A549 (cell line): ENCODE measurements around the gene NOS1AP. TPM values are rescaled to one million over a fixed set of nuclear protein-coding genes. Genes with fewer than 3 reads are reported as not detected.

Experiments used
- ATAC-seq, 2 experiments: fragments of 200-7000 bp in 1 of 2; fragments of >200 bp in 1 of 2; cut with Nextera tagmentation in 1 of 2; cut with Tn5 transposase in 1 of 2; 3 replicates each; pipeline versions ENCODE4 v1.8.0 to v1.9.1; 2018 to 2020; ENCODE audit warnings: mild to moderate bottlenecking in 1 of 2, moderate library complexity in 1 of 2
- CTCF ChIA-PET: fragments of 300-600 bp; sonication (Branson Sonifier 250); formaldehyde crosslinking; extraction: SDS; loops from one replicate; lab custom pipeline; 2021; ENCODE audit warnings: antibody characterized with exemption, inconsistent platforms; lab: Yijun Ruan, JAX
- POLR2A ChIA-PET: fragments of 350-600 bp; formaldehyde crosslinking; extraction: SDS; loops from one replicate; lab custom pipeline; 2021; ENCODE audit warnings: antibody characterized with exemption, inconsistent platforms; lab: Yijun Ruan, JAX
- DNase-seq, 2 experiments: peaks; one replicate each; pipeline versions ENCODE4 v3.0.0 to v3.0.0-alpha.2; 2011 to 2016; ENCODE audit warnings: low read depth in 1 of 2, low spot score in 1 of 2
- FAIRE-seq: peaks from 2 replicates; lab custom pipeline; 2011; peaks lifted over from hg19 to GRCh38; lab: Jason Lieb, UNC
- H3K27ac ChIP-seq, 2 experiments: fragments of >200 bp; sonication (Bioruptor Twin); formaldehyde crosslinking; 3 replicates each; pipeline ENCODE4 v1.5.1; 2016 to 2017
- H3K4me1 ChIP-seq: fragments of >200 bp; sonication (Bioruptor Twin); formaldehyde crosslinking; 3 replicates; pipeline ENCODE4 v1.6.1; 2016
- H3K4me2 ChIP-seq: fragments of >200 bp; sonication (Bioruptor Twin); formaldehyde crosslinking; 3 replicates; pipeline ENCODE4 v1.6.1; 2016
- H3K4me3 ChIP-seq: fragments of >200 bp; sonication (Bioruptor Twin); formaldehyde crosslinking; 3 replicates; pipeline ENCODE4 v1.5.1; 2016
- H3K9me3 ChIP-seq: fragments of >200 bp; sonication (Bioruptor Twin); formaldehyde crosslinking; 3 replicates; pipeline ENCODE4 v1.6.1; 2016
- CHD2 ChIP-seq: fragments of 150-350 bp; IDR thresholded peaks from 2 replicates; pipeline ENCODE4 v1.6.1; 2014; ENCODE audit warnings: low read length; ENCODE audit not compliant: partially characterized antibody
- EHMT2 ChIP-seq: fragments of 200-600 bp; sonication (generic); IDR thresholded peaks from 2 replicates; pipeline ENCODE4 v1.6.1; 2016; ENCODE audit warnings: antibody characterized with exemption, low read depth, mild to moderate bottlenecking, moderate library complexity
- FOSL2 ChIP-seq, 2 experiments: fragments of 450-650 bp in 1 of 2; fragments of >200 bp in 1 of 2; sonication (Bioruptor Twin) in 1 of 2; formaldehyde crosslinking; IDR thresholded peaks; 2 replicates each; pipeline versions ENCODE4 v1.5.0 to v1.6.1; 2016 to 2020; ENCODE audit warnings: mild to moderate bottlenecking in 1 of 2, moderate library complexity in 1 of 2
- GATA3 ChIP-seq: IDR thresholded peaks from 2 replicates; pipeline ENCODE4 v1.6.1; 2012; ENCODE audit warnings: borderline replicate concordance
- HOXA7 ChIP-seq: fragments of 250-450 bp; sonication (Bioruptor Pico); IDR thresholded peaks from 2 replicates; pipeline ENCODE4 v1.5.0; 2020; ENCODE audit warnings: mild to moderate bottlenecking, moderate library complexity
- HOXB13 ChIP-seq: fragments of 250-450 bp; sonication (Bioruptor Pico); IDR thresholded peaks from 2 replicates; pipeline ENCODE4 v1.5.0; 2020; ENCODE audit warnings: low read depth, mild to moderate bottlenecking, moderate library complexity
- KDM1A ChIP-seq: fragments of 200-600 bp; sonication (generic); IDR thresholded peaks from 2 replicates; pipeline ENCODE4 v1.6.1; 2016; ENCODE audit warnings: low read depth, mild to moderate bottlenecking
- KDM5A ChIP-seq: fragments of 200-600 bp; sonication (generic); IDR thresholded peaks from 2 replicates; pipeline ENCODE4 v1.6.1; 2016; ENCODE audit warnings: antibody characterized with exemption, mild to moderate bottlenecking
- NFE2L2 ChIP-seq: fragments of 150-350 bp; conservative IDR thresholded peaks from 2 replicates; pipeline ENCODE4 v1.6.1; 2014; ENCODE audit warnings: low read length
- NPAS2 ChIP-seq: fragments of 250-450 bp; sonication (Bioruptor Pico); IDR thresholded peaks from 2 replicates; pipeline ENCODE4 v1.8.0; 2022; ENCODE audit warnings: mild to moderate bottlenecking, moderate library complexity, borderline replicate concordance
- POLR2A ChIP-seq: IDR thresholded peaks from 2 replicates; pipeline ENCODE4 v1.6.1; 2012; ENCODE audit warnings: mild to moderate bottlenecking, low read length
- RAD21 ChIP-seq, 2 experiments: fragments of >200 bp in 1 of 2; sonication (Bioruptor Twin) in 1 of 2; formaldehyde crosslinking in 1 of 2; IDR thresholded peaks in 1 of 2; conservative IDR thresholded peaks in 1 of 2; 2 replicates in 1 of 2; 3 replicates in 1 of 2; pipeline ENCODE4 v1.6.1; 2012 to 2018; ENCODE audit warnings: inconsistent platforms in 1 of 2
- RCOR1 ChIP-seq: fragments of 150-350 bp; IDR thresholded peaks from 2 replicates; pipeline ENCODE4 v1.6.1; 2014; ENCODE audit warnings: antibody characterized with exemption, low read length, low read depth
- RFX5 ChIP-seq: fragments of 450-650 bp; IDR thresholded peaks from 2 replicates; pipeline ENCODE4 v1.7.1; 2014; ENCODE audit warnings: antibody characterized with exemption, mild to moderate bottlenecking, moderate library complexity
- TFCP2L1 ChIP-seq: fragments of 250-450 bp; sonication (Bioruptor Pico); IDR thresholded peaks from 2 replicates; pipeline ENCODE4 v1.5.0; 2021; ENCODE audit warnings: mild to moderate bottlenecking
- ZC3H11A ChIP-seq: fragments of 450-650 bp; IDR thresholded peaks from 2 replicates; pipeline ENCODE4 v1.6.1; 2014; ENCODE audit warnings: antibody characterized with exemption, mild to moderate bottlenecking
- ZNF302 ChIP-seq: fragments of 250-450 bp; sonication (Bioruptor Pico); IDR thresholded peaks from 2 replicates; pipeline ENCODE4 v1.9.0; 2021; ENCODE audit warnings: inconsistent platforms, mild to moderate bottlenecking, moderate library complexity
- ZSCAN20 ChIP-seq: fragments of 250-450 bp; sonication (Bioruptor Pico); IDR thresholded peaks from 2 replicates; pipeline ENCODE4 v1.8.0; 2022; ENCODE audit warnings: mild to moderate bottlenecking, moderate library complexity
- WGBS: methylation state at CpG from one replicate; pipeline ENCODE4 v1.1.6; 2017; ENCODE audit errors: missing lambda C conversion rate; 5-methylcytosine and 5-hydroxymethylcytosine counted together
- polyA plus RNA-seq, 4 experiments: library from polyadenylated mRNA; depleted of rRNA in 3 of 4; stranded (reverse); fragments of >200 nt; fragmentation: RNase III in 1 of 4; extraction: RNeasy Plus Mini Kit Qiagen cat#74134 plus additional on column Dnase treatment in 1 of 4; gene quantifications; 2 replicates in 3 of 4; 3 replicates in 1 of 4; pipeline ENCODE4 v1.2.3, GENCODE V29; 2011 to 2017
- TF ChIP-seq, protein P1 (sequence below): IDR thresholded peaks from 2 replicates; pipeline ENCODE4 v1.6.1; 2012
- TF ChIP-seq, protein P2 (sequence below): IDR thresholded peaks from 2 replicates; pipeline ENCODE4 v1.6.1; 2012
- TF ChIP-seq, protein P3 (sequence below): fragments of >200 bp; sonication (Bioruptor Twin); formaldehyde crosslinking; IDR thresholded peaks from 2 replicates; pipeline ENCODE4 v1.6.1; 2016
- TF ChIP-seq, protein P4 (sequence below): fragments of 450-650 bp; IDR thresholded peaks from 2 replicates; pipeline ENCODE4 v1.6.1; 2014; ENCODE audit warnings: antibody characterized with exemption
- TF ChIP-seq, protein P5 (sequence below): fragments of 250-450 bp; sonication (Bioruptor Pico); IDR thresholded peaks from 2 replicates; pipeline ENCODE4 v1.5.0; 2020; ENCODE audit warnings: low read depth, mild to moderate bottlenecking, moderate library complexity
- TF ChIP-seq, protein P6 (sequence below): fragments of 250-450 bp; sonication (Bioruptor Pico); IDR thresholded peaks from 2 replicates; pipeline ENCODE4 v1.5.0; 2021; ENCODE audit warnings: mild to moderate bottlenecking, moderate library complexity, borderline replicate concordance

The NOS1AP gene
- polyA plus RNA-seq, 2 of the 4 experiments (the other 2 are of a cell fraction) = 0.17 to 0.25 TPM

DNA sequence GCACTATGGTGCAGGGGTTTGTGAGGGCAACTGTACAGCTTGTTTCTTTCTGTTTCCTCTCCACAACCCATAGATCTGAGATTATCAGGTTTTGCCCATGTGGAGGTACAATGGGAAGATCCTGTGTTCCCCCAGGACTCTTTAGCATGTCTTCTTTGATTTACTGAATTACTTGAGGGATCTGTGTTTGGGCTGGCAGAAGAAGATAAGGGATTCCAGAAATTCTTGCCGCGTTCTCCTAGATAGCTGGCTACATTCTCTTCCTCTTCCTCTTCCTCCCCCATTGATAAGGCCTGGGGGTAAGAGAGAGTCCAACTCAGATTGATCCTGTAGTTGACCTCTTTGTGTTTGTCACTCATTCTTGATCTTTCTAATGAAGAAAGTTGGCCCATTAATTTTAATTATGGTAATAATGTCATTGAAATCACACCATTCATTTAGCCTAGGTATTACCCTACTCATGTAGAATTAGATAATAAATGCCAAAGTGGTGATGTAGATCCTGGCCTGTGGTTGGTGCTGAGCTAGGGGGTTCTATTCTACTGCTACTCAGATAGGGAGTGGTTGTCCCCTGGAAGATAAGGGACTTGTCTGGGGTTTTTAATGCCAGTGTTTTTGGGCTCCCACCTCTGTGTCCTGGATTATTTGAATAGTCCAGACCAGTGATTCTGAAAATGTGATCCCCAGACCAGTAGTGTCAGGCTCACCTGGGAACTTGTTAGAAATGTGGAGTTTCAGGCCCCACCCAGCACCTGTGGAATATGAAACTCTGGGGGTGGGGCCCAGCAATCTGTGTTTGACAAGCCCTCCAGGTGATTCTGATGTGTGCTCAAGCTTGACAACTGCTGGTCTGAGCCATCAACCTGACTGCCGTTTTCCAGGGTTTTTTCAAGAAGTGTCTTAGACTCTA lies 122.2 kb downstream of the NOS1AP start:
- no peak for DNase-seq
- no peak for FAIRE-seq
- Histone ChIP-seq H3K4me3 (no peak overlapping the region), H3K9me3 (no peaks in the 10 kb centered on the region), H3K4me1 (peaks cover 4% of the 10 kb centered on the region), H3K27ac (no peak overlapping the region), H3K4me2 (no peak overlapping the region)
- 82% methylated on average over 3 of the region's 3 CpGs for WGBS
- CTCF ChIA-PET = no interaction called here
- POLR2A ChIA-PET = no interaction called here
- no peak for ATAC-seq
- TF ChIP-seq GATA3 (no peak), KDM1A (no peak), CHD2 (no peak), ZNF302 (CRISPR knock-in tag) (no peak), EHMT2 (no peak), ZC3H11A (no peak), ZSCAN20 (CRISPR knock-in tag) (no peak), NPAS2 (CRISPR knock-in tag) (no peak), KDM5A (no peak), RCOR1 (no peak), RFX5 (no peak), RAD21 (conservative IDR thresholded peaks at IDR 0.05 in 1 of 2, IDR thresholded peaks at IDR 0.05 in 1 of 2) (no peak), HOXA7 (CRISPR knock-in tag) (no peak), NFE2L2 (no peak), POLR2A (no peak)
- TF ChIP-seq, protein P1, sequence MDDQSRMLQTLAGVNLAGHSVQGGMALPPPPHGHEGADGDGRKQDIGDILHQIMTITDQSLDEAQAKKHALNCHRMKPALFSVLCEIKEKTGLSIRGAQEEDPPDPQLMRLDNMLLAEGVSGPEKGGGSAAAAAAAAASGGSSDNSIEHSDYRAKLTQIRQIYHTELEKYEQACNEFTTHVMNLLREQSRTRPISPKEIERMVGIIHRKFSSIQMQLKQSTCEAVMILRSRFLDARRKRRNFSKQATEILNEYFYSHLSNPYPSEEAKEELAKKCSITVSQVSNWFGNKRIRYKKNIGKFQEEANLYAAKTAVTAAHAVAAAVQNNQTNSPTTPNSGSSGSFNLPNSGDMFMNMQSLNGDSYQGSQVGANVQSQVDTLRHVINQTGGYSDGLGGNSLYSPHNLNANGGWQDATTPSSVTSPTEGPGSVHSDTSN = no peak
- TF ChIP-seq, protein P2, sequence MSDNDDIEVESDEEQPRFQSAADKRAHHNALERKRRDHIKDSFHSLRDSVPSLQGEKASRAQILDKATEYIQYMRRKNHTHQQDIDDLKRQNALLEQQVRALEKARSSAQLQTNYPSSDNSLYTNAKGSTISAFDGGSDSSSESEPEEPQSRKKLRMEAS = no peak
- TF ChIP-seq, protein P3, sequence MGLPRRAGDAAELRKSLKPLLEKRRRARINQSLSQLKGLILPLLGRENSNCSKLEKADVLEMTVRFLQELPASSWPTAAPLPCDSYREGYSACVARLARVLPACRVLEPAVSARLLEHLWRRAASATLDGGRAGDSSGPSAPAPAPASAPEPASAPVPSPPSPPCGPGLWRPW = no peak
- TF ChIP-seq, protein P4, sequence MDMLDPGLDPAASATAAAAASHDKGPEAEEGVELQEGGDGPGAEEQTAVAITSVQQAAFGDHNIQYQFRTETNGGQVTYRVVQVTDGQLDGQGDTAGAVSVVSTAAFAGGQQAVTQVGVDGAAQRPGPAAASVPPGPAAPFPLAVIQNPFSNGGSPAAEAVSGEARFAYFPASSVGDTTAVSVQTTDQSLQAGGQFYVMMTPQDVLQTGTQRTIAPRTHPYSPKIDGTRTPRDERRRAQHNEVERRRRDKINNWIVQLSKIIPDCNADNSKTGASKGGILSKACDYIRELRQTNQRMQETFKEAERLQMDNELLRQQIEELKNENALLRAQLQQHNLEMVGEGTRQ = no peak

DNA sequence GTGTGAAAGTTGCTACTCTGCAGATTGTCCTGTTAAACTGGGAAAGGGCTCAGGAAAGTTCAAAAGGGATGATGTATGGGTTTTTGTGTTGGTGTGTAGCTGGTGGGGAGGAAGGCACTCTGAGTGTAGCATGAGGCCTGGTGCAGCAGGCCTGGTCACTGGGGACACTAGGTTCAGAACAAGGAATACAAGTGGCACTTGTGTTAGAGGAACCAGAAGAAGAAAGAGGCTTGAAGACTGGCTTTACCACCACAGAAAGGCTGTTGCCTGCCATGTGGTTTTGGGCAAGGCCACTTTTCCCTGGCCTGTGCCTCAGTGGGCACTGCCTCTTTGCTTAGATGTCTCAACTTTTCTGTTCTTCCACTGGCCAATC lies 122.8 kb downstream of the NOS1AP start:
- DNase-seq (no peak), ATAC-seq (no peak)
- CTCF ChIA-PET = no interaction called here

DNA sequence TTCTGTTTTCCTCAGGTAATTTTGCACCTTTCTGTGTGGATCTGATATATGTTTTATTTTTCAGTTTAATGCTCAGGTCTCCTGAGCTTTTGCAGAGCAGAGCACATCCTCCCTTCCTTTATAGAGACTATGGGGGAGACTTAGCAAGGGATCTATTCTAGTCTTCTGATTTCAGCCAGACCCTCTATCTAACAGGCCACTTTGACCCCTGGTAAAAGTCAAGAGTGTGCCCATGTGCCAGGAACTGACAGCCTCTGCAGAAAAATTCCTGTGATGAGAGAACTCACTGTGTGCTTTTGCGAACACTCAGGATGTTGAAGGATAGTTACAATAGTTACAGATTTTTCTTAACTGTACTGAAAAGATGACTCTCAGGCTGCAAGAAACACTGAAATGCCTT lies 123.3 kb downstream of the NOS1AP start:
- Histone ChIP-seq H3K4me2 (no peak overlapping the region), H3K27ac (no peak overlapping the region), H3K4me3 (no peak overlapping the region), H3K4me1 (peaks cover 12% of the 10 kb centered on the region), H3K9me3 (no peaks in the 10 kb centered on the region)
- POLR2A ChIA-PET = no interaction called here
- FAIRE-seq (no peak), DNase-seq (no peak), ATAC-seq (no peak)
- TF ChIP-seq, protein P5, sequence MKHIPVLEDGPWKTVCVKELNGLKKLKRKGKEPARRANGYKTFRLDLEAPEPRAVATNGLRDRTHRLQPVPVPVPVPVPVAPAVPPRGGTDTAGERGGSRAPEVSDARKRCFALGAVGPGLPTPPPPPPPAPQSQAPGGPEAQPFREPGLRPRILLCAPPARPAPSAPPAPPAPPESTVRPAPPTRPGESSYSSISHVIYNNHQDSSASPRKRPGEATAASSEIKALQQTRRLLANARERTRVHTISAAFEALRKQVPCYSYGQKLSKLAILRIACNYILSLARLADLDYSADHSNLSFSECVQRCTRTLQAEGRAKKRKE (CRISPR knock-in tag) = no peak
- TF ChIP-seq, protein P2 = no peak
- TF ChIP-seq, protein P6, sequence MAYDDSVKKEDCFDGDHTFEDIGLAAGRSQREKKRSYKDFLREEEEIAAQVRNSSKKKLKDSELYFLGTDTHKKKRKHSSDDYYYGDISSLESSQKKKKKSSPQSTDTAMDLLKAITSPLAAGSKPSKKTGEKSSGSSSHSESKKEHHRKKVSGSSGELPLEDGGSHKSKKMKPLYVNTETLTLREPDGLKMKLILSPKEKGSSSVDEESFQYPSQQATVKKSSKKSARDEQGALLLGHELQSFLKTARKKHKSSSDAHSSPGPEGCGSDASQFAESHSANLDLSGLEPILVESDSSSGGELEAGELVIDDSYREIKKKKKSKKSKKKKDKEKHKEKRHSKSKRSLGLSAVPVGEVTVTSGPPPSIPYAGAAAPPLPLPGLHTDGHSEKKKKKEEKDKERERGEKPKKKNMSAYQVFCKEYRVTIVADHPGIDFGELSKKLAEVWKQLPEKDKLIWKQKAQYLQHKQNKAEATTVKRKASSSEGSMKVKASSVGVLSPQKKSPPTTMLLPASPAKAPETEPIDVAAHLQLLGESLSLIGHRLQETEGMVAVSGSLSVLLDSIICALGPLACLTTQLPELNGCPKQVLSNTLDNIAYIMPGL (CRISPR knock-in tag) = no peak
- 88% methylated on average over 1 of the region's 1 CpG for WGBS
- CTCF ChIA-PET = interaction anchor here (1.4 kb wide), 1 partner anchor 28 kb away, joined by 3 read pairs; no protein-coding TSS in a partner anchor

More for the DNA sequence above, 122.8 kb downstream of the NOS1AP start:
- Histone ChIP-seq H3K4me2 (no peak overlapping the region), H3K9me3 (no peaks in the 10 kb centered on the region), H3K27ac (no peak overlapping the region), H3K4me3 (no peak overlapping the region), H3K4me1 (peaks cover 11% of the 10 kb centered on the region)
- POLR2A ChIA-PET = no interaction called here
- no peak for TF ChIP-seq HOXB13 (CRISPR knock-in tag)
- TF ChIP-seq FOSL2 (IDR thresholded peaks at IDR 0.05) = no peak
- TF ChIP-seq FOSL2 (CRISPR knock-in tag; IDR thresholded peaks at IDR 0.05) = no peak
- no peak for TF ChIP-seq TFCP2L1 (CRISPR knock-in tag)
- no peak for FAIRE-seq
